ENCODE data around the gene KRT85.

The KRT85 gene

DNA sequence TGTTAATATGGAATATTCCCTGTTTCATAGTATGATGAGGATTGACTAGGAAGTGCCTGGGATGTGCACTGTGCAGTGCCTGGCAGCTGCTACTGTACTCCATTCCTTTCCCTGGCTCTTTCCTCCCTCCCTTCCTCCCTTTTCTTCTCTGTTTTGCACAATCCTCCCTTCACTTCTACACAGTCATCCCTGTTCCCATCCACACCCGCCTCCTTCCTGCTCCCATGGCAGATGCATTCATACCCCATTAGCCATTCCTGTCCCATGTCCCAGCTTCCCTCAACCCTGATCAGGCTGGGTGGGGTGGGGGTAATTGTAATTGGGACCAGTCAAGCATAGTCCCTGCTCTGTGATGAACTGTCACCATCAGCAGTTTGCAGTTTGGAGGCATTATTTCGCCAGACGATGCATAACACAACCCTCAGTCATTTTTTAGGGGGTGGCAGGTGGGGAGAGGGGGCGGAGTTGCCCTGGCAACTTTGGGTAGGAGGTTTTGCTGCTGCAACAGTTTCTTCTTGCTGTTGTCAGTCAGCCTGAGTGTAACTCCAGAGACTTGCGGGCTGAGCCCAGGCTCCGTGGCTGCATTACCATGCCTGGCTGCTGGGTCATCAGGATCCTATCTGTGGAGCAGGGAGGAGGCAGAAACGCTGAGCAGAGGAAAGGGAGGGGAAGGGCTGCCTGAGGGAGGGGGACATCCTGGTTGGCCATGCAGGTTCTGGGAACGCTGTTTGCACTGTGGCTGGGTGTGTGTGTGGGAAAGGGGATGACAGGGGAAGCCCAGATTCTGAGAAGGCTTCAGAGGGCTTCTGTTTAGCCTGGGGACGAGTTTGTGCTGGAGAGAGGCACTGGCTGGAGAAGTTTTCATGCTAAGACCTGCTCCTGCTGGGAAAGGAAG, 22.3 kb upstream of the KRT85 start:
- no peak overlapping the region for H3K4me3 ChIP-seq
- H3K27ac ChIP-seq: no peak overlapping the region
- TF ChIP-seq EZH2 (IDR thresholded peaks at IDR 0.05): no peak
- no peak for TF ChIP-seq FOXP2 (optimal IDR thresholded peaks at IDR 0.05; ENCODE audit: control extremely low read depth, extremely low read length, insufficient read depth)
- TF ChIP-seq POLR2AphosphoS5 (IDR thresholded peaks at IDR 0.05; ENCODE audit: borderline replicate concordance, low read depth, low read length): no peak
- H3K9me3 ChIP-seq (ENCODE audit: low read depth, low read length): no peaks in the 10 kb centered on the region
- no peak for DNase-seq (ENCODE audit: low read depth, low spot score)
- no peaks in the 10 kb centered on the region for H3K36me3 ChIP-seq (ENCODE audit: insufficient read depth, low read length)
- H3K9ac ChIP-seq (ENCODE audit: insufficient read length): no peak overlapping the region

DNA sequence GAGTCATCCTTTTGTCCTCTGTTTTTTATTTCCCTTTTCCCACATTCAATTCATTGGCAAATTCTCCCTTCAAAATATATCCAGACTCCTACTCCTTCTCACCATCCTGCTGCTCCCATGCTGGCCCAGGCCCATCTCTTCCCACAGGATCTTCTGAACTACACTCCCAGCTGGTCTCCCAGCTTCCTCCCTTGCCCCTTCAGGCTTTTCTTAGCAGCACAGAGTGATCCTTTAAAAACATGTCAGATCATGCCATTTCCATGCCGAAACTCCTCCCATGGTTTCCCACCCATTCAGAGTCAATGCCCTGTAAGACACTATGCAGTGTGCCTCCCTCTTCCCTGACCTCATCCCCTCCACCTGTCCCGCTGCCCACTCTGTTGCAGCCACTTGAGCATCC, 20.6 kb upstream of the KRT85 start:
- TF ChIP-seq POLR2AphosphoS5 (IDR thresholded peaks at IDR 0.05; ENCODE audit: borderline replicate concordance, low read depth, low read length): no peak
- TF ChIP-seq FOXP2 (optimal IDR thresholded peaks at IDR 0.05; ENCODE audit: control extremely low read depth, extremely low read length, insufficient read depth): no peak
- no peak for TF ChIP-seq EZH2 (IDR thresholded peaks at IDR 0.05)
- H3K27ac ChIP-seq: no peak overlapping the region

GRCh38 chr12:52385226-52385702, 18.0 kb upstream of the KRT85 start, which contains the start of gene KRT84:
KRT84 (minus strand) TSS chr12:52385652; CDS start chr12:52385585, 67 bp downstream.
- Histone ChIP-seq H3K9ac (ENCODE audit: insufficient read length) (no peak within 1 kb of the TSS), H3K4me3 (no peak within 1 kb of the TSS), H3K9me3 (ENCODE audit: low read depth, low read length) (no peaks in the 10 kb centered on the region), H3K36me3 (ENCODE audit: insufficient read depth, low read length) (no peaks in the 10 kb centered on the region), H3K27ac (no peak within 1 kb of the TSS)
- TF ChIP-seq EZH2 (IDR thresholded peaks at IDR 0.05) (no peak), FOXP2 (optimal IDR thresholded peaks at IDR 0.05; ENCODE audit: control extremely low read depth, extremely low read length, insufficient read depth) (no peak), POLR2AphosphoS5 (IDR thresholded peaks at IDR 0.05; ENCODE audit: borderline replicate concordance, low read depth, low read length) (no peak)
- DNase-seq (ENCODE audit: low read depth, low spot score): no peak

More for the DNA sequence above, 20.6 kb upstream of the KRT85 start:
- H3K4me3 ChIP-seq: no peak overlapping the region
- no peaks in the 10 kb centered on the region for H3K36me3 ChIP-seq (ENCODE audit: insufficient read depth, low read length)
- H3K9me3 ChIP-seq (ENCODE audit: low read depth, low read length): no peaks in the 10 kb centered on the region
- no peak for DNase-seq (ENCODE audit: low read depth, low spot score)
- H3K9ac ChIP-seq (ENCODE audit: insufficient read length): no peak overlapping the region

DNA sequence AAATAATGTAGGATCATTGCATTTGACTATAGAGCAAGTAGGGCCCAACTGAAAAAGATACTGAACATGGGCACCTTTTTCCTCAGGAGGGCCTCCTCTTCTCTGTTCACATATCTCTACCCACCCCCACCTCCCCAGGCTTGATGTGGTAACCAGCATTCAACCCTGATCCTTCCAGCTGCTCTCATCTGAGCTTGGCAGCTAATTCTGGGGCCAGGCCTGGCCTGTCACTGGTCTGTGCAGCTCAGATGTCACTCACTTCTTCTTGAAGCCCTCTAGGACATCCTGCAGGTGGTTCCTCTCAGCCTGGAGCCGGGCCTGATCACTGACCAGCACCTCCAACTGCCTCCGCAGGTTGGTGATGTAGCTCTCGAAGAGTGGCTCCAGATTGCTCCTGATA, 16.1 kb upstream of the KRT85 start:
- no peak overlapping the region for H3K9ac ChIP-seq (ENCODE audit: insufficient read length)
- H3K4me3 ChIP-seq: no peak overlapping the region
- no peak for DNase-seq (ENCODE audit: low read depth, low spot score)
- H3K27ac ChIP-seq: no peak overlapping the region
- TF ChIP-seq EZH2 (IDR thresholded peaks at IDR 0.05): no peak
- TF ChIP-seq POLR2AphosphoS5 (IDR thresholded peaks at IDR 0.05; ENCODE audit: borderline replicate concordance, low read depth, low read length): no peak
- TF ChIP-seq FOXP2 (optimal IDR thresholded peaks at IDR 0.05; ENCODE audit: control extremely low read depth, extremely low read length, insufficient read depth): no peak
- H3K9me3 ChIP-seq (ENCODE audit: low read depth, low read length): no peaks in the 10 kb centered on the region
- no peaks in the 10 kb centered on the region for H3K36me3 ChIP-seq (ENCODE audit: insufficient read depth, low read length)

DNA sequence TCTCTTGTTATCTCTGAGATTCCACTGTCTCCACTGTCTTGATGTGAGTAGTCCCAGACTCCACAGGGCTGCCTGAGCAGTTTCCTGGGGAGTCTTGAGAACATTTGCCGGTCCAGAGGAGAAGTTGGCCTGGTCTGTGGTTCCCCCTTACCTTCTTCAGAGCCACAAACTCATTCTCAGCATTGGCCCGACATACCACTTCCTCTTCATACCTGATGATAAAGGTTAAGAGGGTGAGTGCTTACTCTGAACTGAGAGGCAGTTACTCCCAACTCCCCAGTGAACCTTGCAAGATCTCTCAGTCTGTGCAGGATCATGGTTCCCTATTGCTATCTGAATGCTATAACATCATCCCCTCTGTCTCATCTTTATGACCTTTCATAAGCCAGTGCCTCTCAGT, 15.6 kb upstream of the KRT85 start:
- DNase-seq (ENCODE audit: low read depth, low spot score): no peak
- Histone ChIP-seq H3K9ac (ENCODE audit: insufficient read length) (no peak overlapping the region), H3K4me3 (no peak overlapping the region), H3K9me3 (ENCODE audit: low read depth, low read length) (no peaks in the 10 kb centered on the region), H3K27ac (no peak overlapping the region), H3K36me3 (ENCODE audit: insufficient read depth, low read length) (no peaks in the 10 kb centered on the region)
- TF ChIP-seq EZH2 (IDR thresholded peaks at IDR 0.05) (no peak), FOXP2 (optimal IDR thresholded peaks at IDR 0.05; ENCODE audit: control extremely low read depth, extremely low read length, insufficient read depth) (no peak), POLR2AphosphoS5 (IDR thresholded peaks at IDR 0.05; ENCODE audit: borderline replicate concordance, low read depth, low read length) (no peak)

- no peaks in the 10 kb centered on the region for H3K9me3 ChIP-seq (ENCODE audit: low read depth, low read length)
- H3K27ac ChIP-seq: no peak overlapping the region
- H3K36me3 ChIP-seq (ENCODE audit: insufficient read depth, low read length): no peaks in the 10 kb centered on the region
- no peak for TF ChIP-seq EZH2 (IDR thresholded peaks at IDR 0.05)
- TF ChIP-seq FOXP2 (optimal IDR thresholded peaks at IDR 0.05; ENCODE audit: control extremely low read depth, extremely low read length, insufficient read depth): no peak
- no peak for TF ChIP-seq POLR2AphosphoS5 (IDR thresholded peaks at IDR 0.05; ENCODE audit: borderline replicate concordance, low read depth, low read length)
- no peak overlapping the region for H3K4me3 ChIP-seq
- DNase-seq (ENCODE audit: low read depth, low spot score): no peak
- H3K9ac ChIP-seq (ENCODE audit: insufficient read length): no peak overlapping the region
Observed at GRCh38 chr12:52381206-52381605, 13.9 kb upstream of the KRT85 start.

DNA sequence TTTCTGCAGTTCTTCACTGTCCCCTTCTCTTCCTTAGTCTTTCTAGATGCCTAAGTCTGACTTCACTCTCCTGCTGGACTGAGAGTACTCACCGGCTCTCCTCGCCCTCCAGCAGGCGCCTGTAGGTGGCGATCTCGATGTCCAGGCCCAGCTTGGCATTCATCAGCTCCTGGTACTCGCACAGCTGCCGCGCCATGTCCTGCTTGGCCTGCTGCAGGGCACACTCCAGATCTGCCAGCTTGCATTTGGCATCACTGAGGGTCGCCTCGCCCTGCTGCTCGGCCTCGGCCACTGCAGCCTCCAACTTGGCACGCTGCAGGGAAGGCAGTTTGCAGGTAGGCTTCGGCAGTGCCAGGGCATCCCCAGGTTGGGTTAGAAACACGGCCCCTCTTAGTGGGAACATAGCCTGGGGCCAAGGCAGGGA, 13.0 kb upstream of the KRT85 start:
- Histone ChIP-seq H3K36me3 (ENCODE audit: insufficient read depth, low read length) (no peaks in the 10 kb centered on the region), H3K27ac (no peak overlapping the region), H3K4me3 (no peak overlapping the region), H3K9me3 (ENCODE audit: low read depth, low read length) (no peaks in the 10 kb centered on the region), H3K9ac (ENCODE audit: insufficient read length) (no peak overlapping the region)
- no peak for DNase-seq (ENCODE audit: low read depth, low spot score)
- TF ChIP-seq EZH2 (IDR thresholded peaks at IDR 0.05): no peak
- no peak for TF ChIP-seq FOXP2 (optimal IDR thresholded peaks at IDR 0.05; ENCODE audit: control extremely low read depth, extremely low read length, insufficient read depth)
- TF ChIP-seq POLR2AphosphoS5 (IDR thresholded peaks at IDR 0.05; ENCODE audit: borderline replicate concordance, low read depth, low read length): no peak

DNA sequence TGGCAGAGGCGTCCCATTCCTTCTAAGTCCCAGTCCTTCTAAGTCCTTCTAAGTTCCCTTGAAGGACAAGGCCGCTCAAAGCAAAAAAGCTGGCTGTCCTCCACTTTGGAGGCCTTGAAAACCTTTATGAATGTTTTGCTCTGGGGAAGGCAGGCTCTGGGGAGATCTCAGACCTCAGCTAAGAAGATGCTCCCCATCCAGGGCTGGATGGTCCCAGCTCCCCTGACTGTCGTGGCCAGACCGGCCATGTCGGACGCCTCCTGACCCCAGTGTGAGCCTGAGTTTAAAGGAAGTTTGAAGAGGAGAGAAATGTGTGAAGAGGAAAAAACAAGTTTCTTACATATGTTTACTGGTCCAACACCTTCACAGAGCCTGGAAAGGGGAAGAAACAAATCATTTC, 12.3 kb upstream of the KRT85 start:
- no peaks in the 10 kb centered on the region for H3K36me3 ChIP-seq (ENCODE audit: insufficient read depth, low read length)
- no peak for DNase-seq (ENCODE audit: low read depth, low spot score)
- TF ChIP-seq EZH2 (IDR thresholded peaks at IDR 0.05) (no peak), FOXP2 (optimal IDR thresholded peaks at IDR 0.05; ENCODE audit: control extremely low read depth, extremely low read length, insufficient read depth) (no peak), POLR2AphosphoS5 (IDR thresholded peaks at IDR 0.05; ENCODE audit: borderline replicate concordance, low read depth, low read length) (no peak)
- no peaks in the 10 kb centered on the region for H3K9me3 ChIP-seq (ENCODE audit: low read depth, low read length)
- no peak overlapping the region for H3K9ac ChIP-seq (ENCODE audit: insufficient read length)
- H3K4me3 ChIP-seq: no peak overlapping the region
- H3K27ac ChIP-seq: no peak overlapping the region

Measured in SK-N-MC (cell line).